Kidney (tissue), 14 donors: ENCODE measurements around the gene DHFR. TPM values are rescaled to one million over a fixed set of nuclear protein-coding genes. Genes with fewer than 3 reads are reported as not detected.

ENCODE experiments used
- DNase-seq, 5 donors: peaks; one replicate each; pipeline ENCODE4 v3.0.0-alpha.2; 2013 to 2020
- FAIRE-seq: peaks from 2 replicates; lab custom pipeline; 2012; peaks lifted over from hg19 to GRCh38; lab: Jason Lieb, UNC
- H3K27ac ChIP-seq, 2 donors: one replicate each; pipeline ENCODE4 v1.7.0; 2013; ENCODE audit warnings: low read depth in 2 of 2, low read length in 2 of 2, inconsistent platforms in 1 of 2
- H3K27me3 ChIP-seq: one replicate; pipeline ENCODE4 v1.7.1; 2013; ENCODE audit warnings: low read length, inconsistent platforms; ENCODE audit not compliant: control insufficient read depth, insufficient read depth
- H3K36me3 ChIP-seq, 3 donors: one replicate each; pipeline versions ENCODE4 v1.7.0 to v1.7.1; 2013; ENCODE audit warnings: low read length in 3 of 3, control low read depth in 1 of 3, inconsistent platforms in 1 of 3; ENCODE audit not compliant: insufficient read depth in 3 of 3, control insufficient read depth in 2 of 3
- H3K4me1 ChIP-seq, 3 donors: one replicate each; pipeline versions ENCODE4 v1.7.0 to v1.7.1; 2013; ENCODE audit warnings: low read length in 3 of 3, inconsistent platforms in 1 of 3, low read depth in 1 of 3; ENCODE audit not compliant: control insufficient read depth in 2 of 3, insufficient read depth in 2 of 3
- H3K4me3 ChIP-seq, 3 donors: one replicate each; pipeline versions ENCODE4 v1.7.0 to v1.8.1; 2013; ENCODE audit warnings: low read length in 3 of 3, control low read depth in 1 of 3, inconsistent platforms in 1 of 3
- H3K9ac ChIP-seq, 3 donors: one replicate each; pipeline versions ENCODE4 v1.7.0 to v1.7.1; 2013; ENCODE audit warnings: low read length in 3 of 3, control low read depth in 1 of 3, inconsistent platforms in 1 of 3
- H3K9me3 ChIP-seq, 3 donors: one replicate each; pipeline versions ENCODE4 v1.7.0 to v1.7.1; 2013; ENCODE audit warnings: low read length in 3 of 3, control low read depth in 1 of 3, inconsistent platforms in 1 of 3; ENCODE audit not compliant: control insufficient read depth in 2 of 3, insufficient read depth in 1 of 3
- intact Hi-C: fragments of 100-400 bp; cut with DNase I; formaldehyde crosslinking; loops from one replicate; pipeline ENCODE4 v1.11.1; 2022
- polyA plus RNA-seq: library from polyadenylated mRNA; stranded (reverse); fragments of 350-450 nt; fragmentation: Illumina TruSeq; extraction: RNeasy Lipid Tissue Mini Kit (QIAGEN cat#74804); gene quantifications from one replicate; pipeline ENCODE4 v1.2.3, GENCODE V29; 2014; ENCODE audit warnings: low read depth, low replicate concordance; ENCODE audit not compliant: insufficient read depth
- total RNA-seq: library from RNA; stranded (reverse); fragmentation: NEBNext Ultra II Directional; extraction: Animal tissue kit (Norgen Biotek cat#: 25700); gene quantifications from one replicate; pipeline ENCODE4 v1.2.1, GENCODE V29; 2021
- TF ChIP-seq, protein P1 (sequence below): IDR thresholded peaks from 3 replicates; pipeline ENCODE4 v1.5.1; 2012; ENCODE audit warnings: mild to moderate bottlenecking, moderate library complexity, borderline replicate concordance; ENCODE audit not compliant: insufficient read depth; ENCODE audit errors: extremely low read depth
- donor health status: control.
- donor health status: control.
- donor health status: control.
- donor health status: control.
- donor health status: control.
- donor health status: DM: yes; HTN: yes; CAD: no.
- donor health status: Normal renal cell carcinoma (clear cell type).

DHFR gene
- total and polyA plus RNA-seq, 2 donors from 2014 or later = 13.7 to 14.3 TPM

DNA sequence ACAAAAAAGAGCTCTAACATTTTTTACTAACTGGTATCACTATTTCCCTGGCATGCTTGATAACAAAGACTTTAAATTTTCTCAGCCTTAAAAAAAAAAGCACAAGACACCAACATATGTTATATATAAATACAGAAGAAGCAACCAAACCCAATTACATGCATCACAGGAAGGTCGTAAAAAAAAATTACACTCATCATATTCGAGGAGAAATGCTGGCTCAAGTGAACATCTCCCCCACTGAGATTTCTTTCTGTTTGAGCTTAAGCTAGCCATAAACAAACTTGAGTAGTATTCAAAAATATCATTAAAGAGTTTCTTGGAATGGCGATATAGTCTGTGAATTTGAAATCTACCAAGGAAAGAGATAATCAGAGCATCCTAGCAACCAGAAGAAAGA is 7.9 kb downstream of the DHFR start:
- no peak for FAIRE-seq
- intact Hi-C loops = no loop called here
- Histone ChIP-seq H3K4me1 (no peaks in the 10 kb centered on the region), H3K4me3 (no peak overlapping the region), H3K9ac (no peak overlapping the region), H3K36me3 (peaks cover 0 to 5% (median 2%) of the 10 kb centered on the region in 3 donors), H3K27ac (no peak overlapping the region), H3K27me3 (no peaks in the 10 kb centered on the region), H3K9me3 (no peaks in the 10 kb centered on the region)
- DNase-seq = no peak
- TF ChIP-seq, protein P1, sequence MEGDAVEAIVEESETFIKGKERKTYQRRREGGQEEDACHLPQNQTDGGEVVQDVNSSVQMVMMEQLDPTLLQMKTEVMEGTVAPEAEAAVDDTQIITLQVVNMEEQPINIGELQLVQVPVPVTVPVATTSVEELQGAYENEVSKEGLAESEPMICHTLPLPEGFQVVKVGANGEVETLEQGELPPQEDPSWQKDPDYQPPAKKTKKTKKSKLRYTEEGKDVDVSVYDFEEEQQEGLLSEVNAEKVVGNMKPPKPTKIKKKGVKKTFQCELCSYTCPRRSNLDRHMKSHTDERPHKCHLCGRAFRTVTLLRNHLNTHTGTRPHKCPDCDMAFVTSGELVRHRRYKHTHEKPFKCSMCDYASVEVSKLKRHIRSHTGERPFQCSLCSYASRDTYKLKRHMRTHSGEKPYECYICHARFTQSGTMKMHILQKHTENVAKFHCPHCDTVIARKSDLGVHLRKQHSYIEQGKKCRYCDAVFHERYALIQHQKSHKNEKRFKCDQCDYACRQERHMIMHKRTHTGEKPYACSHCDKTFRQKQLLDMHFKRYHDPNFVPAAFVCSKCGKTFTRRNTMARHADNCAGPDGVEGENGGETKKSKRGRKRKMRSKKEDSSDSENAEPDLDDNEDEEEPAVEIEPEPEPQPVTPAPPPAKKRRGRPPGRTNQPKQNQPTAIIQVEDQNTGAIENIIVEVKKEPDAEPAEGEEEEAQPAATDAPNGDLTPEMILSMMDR = no peak

- H3K4me3 ChIP-seq = no peak overlapping the region
- no peak for DNase-seq
- H3K9me3 ChIP-seq = no peaks in the 10 kb centered on the region
- no peak overlapping the region for H3K27ac ChIP-seq
- intact Hi-C loops = no loop called here
- no peak overlapping the region for H3K9ac ChIP-seq
- H3K4me1 ChIP-seq = no peaks in the 10 kb centered on the region
- TF ChIP-seq, protein P1 = no peak
- H3K36me3 ChIP-seq = peaks cover 2 to 15% (median 7%) of the 10 kb centered on the region in 3 donors
- FAIRE-seq = no peak
- H3K27me3 ChIP-seq = no peaks in the 10 kb centered on the region
These were observed 9.9 kb downstream of the DHFR start for GRCh38 chr5:80644900-80645299.

DNA sequence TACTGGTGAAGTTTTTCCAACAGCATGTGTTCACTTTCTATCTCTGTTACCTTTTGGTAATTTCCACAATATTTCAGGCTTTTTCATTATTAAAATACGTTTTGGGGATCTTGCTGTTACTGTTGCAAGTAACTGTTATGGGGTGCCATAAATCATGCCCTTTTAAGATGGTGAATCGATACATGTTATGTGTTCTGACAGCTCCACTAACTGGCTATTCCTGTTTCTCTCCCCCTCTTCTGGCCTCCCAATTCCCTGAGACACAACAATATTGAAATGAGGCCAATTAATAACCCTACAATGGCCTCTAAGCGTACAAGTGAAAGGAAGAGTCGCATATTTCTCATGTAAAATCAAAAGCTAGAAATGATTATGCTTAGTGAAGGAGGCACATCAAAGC is 13.4 kb downstream of the DHFR start:
- intact Hi-C loops = no loop called here
- no peaks in the 10 kb centered on the region for H3K4me1 ChIP-seq
- TF ChIP-seq, protein P1 = no peak
- FAIRE-seq (no peak), DNase-seq (no peak)
- no peaks in the 10 kb centered on the region for H3K27me3 ChIP-seq
- H3K9ac ChIP-seq = no peak overlapping the region
- no peaks in the 10 kb centered on the region for H3K9me3 ChIP-seq
- H3K36me3 ChIP-seq = peaks cover 0 to 20% (median 4%) of the 10 kb centered on the region in 3 donors
- H3K4me3 ChIP-seq = no peak overlapping the region
- H3K27ac ChIP-seq = no peak overlapping the region

DNA sequence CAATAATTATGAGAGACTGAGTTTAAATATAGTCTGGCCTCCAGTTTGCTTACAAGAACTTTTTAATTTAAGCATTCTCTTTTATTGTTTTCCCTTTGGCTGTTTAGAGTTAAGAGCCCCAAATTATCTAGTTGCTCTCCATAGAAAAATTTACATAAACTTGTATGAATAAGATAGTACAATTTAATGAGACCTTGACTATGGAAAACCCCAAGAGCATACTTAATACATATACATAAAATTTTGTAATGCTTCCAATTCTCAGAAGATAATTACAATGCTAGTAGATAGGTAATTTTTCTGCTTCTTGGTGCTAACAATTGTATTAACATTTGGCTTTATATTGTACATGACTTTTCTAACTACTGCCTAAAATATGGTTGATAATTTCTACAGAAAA is 20.6 kb downstream of the DHFR start:
- DNase-seq (no peak), FAIRE-seq (no peak)
- Histone ChIP-seq H3K4me3 (no peak overlapping the region), H3K27me3 (no peaks in the 10 kb centered on the region), H3K4me1 (no peaks in the 10 kb centered on the region), H3K27ac (no peak overlapping the region), H3K9ac (no peak overlapping the region), H3K9me3 (no peaks in the 10 kb centered on the region), H3K36me3 (peaks cover 0 to 9% (median 0%) of the 10 kb centered on the region in 3 donors)
- intact Hi-C loops = no loop called here
- TF ChIP-seq, protein P1 = no peak
